Small intestine (tissue), 7 donors: ENCODE measurements around the gene VEZF1. TPM values are rescaled to one million over a fixed set of nuclear protein-coding genes. Genes with fewer than 3 reads are reported as not detected.

Source experiments
- DNase-seq, 2 donors: peaks; one replicate each; pipeline versions ENCODE4 v3.0.0 to v3.0.0-alpha.2; 2013
- FAIRE-seq: peaks from 2 replicates; lab custom pipeline; 2012; peaks lifted over from hg19 to GRCh38; lab: Jason Lieb, UNC
- H3K27ac ChIP-seq, 3 donors: one replicate each; pipeline ENCODE4 v1.5.1; 2013; ENCODE audit warnings: low read length in 2 of 3, mild to moderate bottlenecking in 2 of 3, control low read depth in 1 of 3, inconsistent platforms in 1 of 3, low read depth in 1 of 3, moderate library complexity in 1 of 3
- H3K27me3 ChIP-seq, 3 donors: one replicate each; pipeline ENCODE4 v1.6.1; 2013; ENCODE audit warnings: low read length in 3 of 3, inconsistent platforms in 1 of 3; ENCODE audit not compliant: control insufficient read depth in 3 of 3, insufficient read depth in 3 of 3
- H3K36me3 ChIP-seq, 3 donors: one replicate each; pipeline ENCODE4 v1.6.1; 2013; ENCODE audit warnings: low read length in 3 of 3, inconsistent platforms in 1 of 3, low read depth in 1 of 3, mild to moderate bottlenecking in 1 of 3, moderate library complexity in 1 of 3; ENCODE audit not compliant: control insufficient read depth in 3 of 3, insufficient read depth in 2 of 3
- H3K4me1 ChIP-seq, 3 donors: one replicate each; pipeline ENCODE4 v1.6.1; 2013; ENCODE audit warnings: low read length in 2 of 3, inconsistent platforms in 1 of 3, low read depth in 1 of 3, mild to moderate bottlenecking in 1 of 3, moderate library complexity in 1 of 3; ENCODE audit not compliant: control insufficient read depth in 3 of 3, insufficient read depth in 2 of 3
- H3K4me3 ChIP-seq, 3 donors: one replicate each; pipeline ENCODE4 v1.5.1; 2013; ENCODE audit warnings: low read length in 3 of 3, control low read depth in 1 of 3, inconsistent platforms in 1 of 3, low read depth in 1 of 3, mild to moderate bottlenecking in 1 of 3, moderate library complexity in 1 of 3
- H3K9me3 ChIP-seq, 2 donors: one replicate each; pipeline ENCODE4 v1.6.1; 2013; ENCODE audit warnings: low read depth in 1 of 2, low read length in 1 of 2; ENCODE audit not compliant: control insufficient read depth in 2 of 2, insufficient read depth in 1 of 2
- WGBS, 3 donors: extraction: QIAGEN DNeasy Blood & Tissue Kit; methylation state at CpG; one replicate each; pipeline ENCODE4 v1.1.7; 2013; 5-methylcytosine and 5-hydroxymethylcytosine counted together
- polyA plus RNA-seq, 4 donors: library from polyadenylated mRNA; stranded (reverse) in 3 of 4; unstranded in 1 of 4; fragments of 200-250 nt in 3 of 4; fragments of 120-200 nt in 1 of 4; gene quantifications; one replicate each; pipeline versions ENCODE4 v1.2.1 to v1.2.3, GENCODE V29; 2013
- donor health status: healthy with polysubstance abuse.
- donor health status: control.
- donor health status: control.
- donor health status: Bipolar disorder and iron deficiency.
- donor health status: healthy.

Gene VEZF1
- polyA plus RNA-seq, 4 donors = 11.4 to 42.8 (median 18.7) TPM

DNA sequence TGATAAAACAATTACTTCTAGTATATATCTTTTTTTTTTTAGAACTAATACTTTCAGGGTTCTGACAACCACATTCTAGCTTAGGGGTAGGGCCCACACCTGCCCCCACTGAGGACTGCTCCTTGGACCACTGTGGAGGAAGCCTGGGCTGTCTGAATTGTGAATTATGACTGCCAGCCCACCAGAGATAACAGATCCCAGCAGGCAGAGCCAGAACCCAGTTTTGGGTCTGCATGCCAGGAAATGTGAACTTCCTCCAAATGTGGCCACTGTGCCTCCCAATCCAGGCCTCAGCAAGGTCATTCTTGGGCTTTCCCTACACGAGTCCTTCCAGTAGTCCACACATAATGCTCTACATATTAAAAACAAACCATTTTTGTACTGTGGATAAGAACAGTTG is 15.9 kb downstream of the VEZF1 start:
- DNase-seq (no peak), FAIRE-seq (no peak)
- Histone ChIP-seq H3K36me3 (peaks cover 8 to 23% (median 16%) of the 10 kb centered on the region in 3 donors), H3K4me3 (no peak overlapping the region), H3K27ac (no peak overlapping the region), H3K9me3 (no peaks in the 10 kb centered on the region), H3K4me1 (peaks cover 0 to 8% (median 0%) of the 10 kb centered on the region in 3 donors), H3K27me3 (no peaks in the 10 kb centered on the region)
- WGBS, 3 donors = 56 to 85% (median 72%) methylated on average over 1 of the region's 1 CpG

- peaks cover 6 to 20% (median 16%) of the 10 kb centered on the region in 3 donors for H3K36me3 ChIP-seq
- no peaks in the 10 kb centered on the region for H3K27me3 ChIP-seq
- H3K27ac ChIP-seq = no peak overlapping the region
- peaks cover 0 to 8% (median 0%) of the 10 kb centered on the region in 3 donors for H3K4me1 ChIP-seq
- no peaks in the 10 kb centered on the region for H3K9me3 ChIP-seq
- DNase-seq (no peak), FAIRE-seq (no peak)
- H3K4me3 ChIP-seq = no peak overlapping the region
- WGBS, 3 donors = 59 to 74% (median 69%) methylated on average over 10 of the region's 10 CpGs
Observed at GRCh38 chr17:57971572-57971971, 16.5 kb downstream of the VEZF1 start.

DNA sequence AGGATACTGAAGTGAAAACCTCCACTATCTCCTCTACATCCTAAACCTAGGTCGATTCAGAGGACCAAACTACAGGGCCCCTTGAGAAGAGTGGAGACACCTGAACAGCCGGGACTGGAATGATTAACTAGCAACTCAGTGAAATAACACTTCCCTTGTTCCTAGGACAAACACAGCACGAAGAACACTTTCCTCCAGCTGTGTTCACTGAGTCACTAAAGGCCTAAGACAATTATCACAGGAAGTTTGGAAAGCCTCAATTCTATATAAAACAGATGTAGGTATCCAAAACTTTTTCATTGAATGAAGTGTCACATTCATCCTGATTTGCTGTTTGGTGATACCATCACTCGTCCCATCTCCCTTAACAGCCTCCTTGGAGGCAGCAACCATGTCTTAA is 17.3 kb downstream of the VEZF1 start:
- 42 to 49% (median 48%) methylated on average over 4 of the region's 4 CpGs for WGBS, 3 donors
- Histone ChIP-seq H3K4me3 (no peak overlapping the region), H3K27me3 (no peaks in the 10 kb centered on the region), H3K4me1 (peaks cover 0 to 8% (median 0%) of the 10 kb centered on the region in 3 donors), H3K36me3 (peaks cover 4 to 18% (median 15%) of the 10 kb centered on the region in 3 donors), H3K27ac (no peak overlapping the region), H3K9me3 (no peaks in the 10 kb centered on the region)
- FAIRE-seq (no peak), DNase-seq (no peak)

- Histone ChIP-seq H3K27ac (no peak overlapping the region), H3K9me3 (no peaks in the 10 kb centered on the region), H3K4me1 (no peaks in the 10 kb centered on the region), H3K36me3 (peaks cover 0 to 9% (median 4%) of the 10 kb centered on the region in 3 donors), H3K4me3 (no peak overlapping the region), H3K27me3 (no peaks in the 10 kb centered on the region)
- WGBS, 3 donors = 38 to 55% (median 51%) methylated on average over 1 of the region's 1 CpG
- no peak for FAIRE-seq
- DNase-seq = no peak
Observed at GRCh38 chr17:57968456-57968855, 19.6 kb downstream of the VEZF1 start.

DNA sequence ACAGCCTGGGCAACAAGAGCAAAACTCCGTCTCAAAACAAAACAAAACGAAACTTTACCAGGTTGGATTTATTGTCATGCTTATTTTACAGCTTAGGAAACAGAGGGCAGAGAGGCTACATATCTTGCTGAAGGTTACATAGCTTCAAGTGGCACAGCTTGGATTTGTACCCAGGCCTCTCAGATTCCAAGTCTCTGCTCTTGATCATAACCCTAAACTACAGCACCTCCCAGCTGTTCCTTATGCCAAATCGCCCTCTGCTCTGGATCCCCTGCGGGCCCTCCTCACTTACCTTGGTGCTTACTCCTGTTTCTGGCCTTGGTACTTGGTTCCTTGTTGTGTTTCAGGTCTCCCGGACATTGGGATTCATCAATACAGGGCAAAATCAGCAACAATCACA is 21.2 kb downstream of the VEZF1 start:
- Histone ChIP-seq H3K4me3 (no peak overlapping the region), H3K27me3 (no peaks in the 10 kb centered on the region), H3K36me3 (peaks cover 0 to 5% (median 0%) of the 10 kb centered on the region in 3 donors), H3K27ac (no peak overlapping the region), H3K4me1 (no peaks in the 10 kb centered on the region), H3K9me3 (no peaks in the 10 kb centered on the region)
- 86 to 89% (median 87%) methylated on average over 5 of the region's 5 CpGs for WGBS, 3 donors
- no peak for DNase-seq
- no peak for FAIRE-seq

- no peaks in the 10 kb centered on the region for H3K27me3 ChIP-seq
- no peaks in the 10 kb centered on the region for H3K4me1 ChIP-seq
- H3K27ac ChIP-seq = no peak overlapping the region
- DNase-seq (no peak), FAIRE-seq (no peak)
- 86 to 93% (median 91%) methylated on average over 5 of the region's 5 CpGs for WGBS, 3 donors
- no peaks in the 10 kb centered on the region for H3K9me3 ChIP-seq
- no peak overlapping the region for H3K4me3 ChIP-seq
- H3K36me3 ChIP-seq = no peaks in the 10 kb centered on the region
Observed at GRCh38 chr17:57966246-57966645, 21.8 kb downstream of the VEZF1 start.

DNA sequence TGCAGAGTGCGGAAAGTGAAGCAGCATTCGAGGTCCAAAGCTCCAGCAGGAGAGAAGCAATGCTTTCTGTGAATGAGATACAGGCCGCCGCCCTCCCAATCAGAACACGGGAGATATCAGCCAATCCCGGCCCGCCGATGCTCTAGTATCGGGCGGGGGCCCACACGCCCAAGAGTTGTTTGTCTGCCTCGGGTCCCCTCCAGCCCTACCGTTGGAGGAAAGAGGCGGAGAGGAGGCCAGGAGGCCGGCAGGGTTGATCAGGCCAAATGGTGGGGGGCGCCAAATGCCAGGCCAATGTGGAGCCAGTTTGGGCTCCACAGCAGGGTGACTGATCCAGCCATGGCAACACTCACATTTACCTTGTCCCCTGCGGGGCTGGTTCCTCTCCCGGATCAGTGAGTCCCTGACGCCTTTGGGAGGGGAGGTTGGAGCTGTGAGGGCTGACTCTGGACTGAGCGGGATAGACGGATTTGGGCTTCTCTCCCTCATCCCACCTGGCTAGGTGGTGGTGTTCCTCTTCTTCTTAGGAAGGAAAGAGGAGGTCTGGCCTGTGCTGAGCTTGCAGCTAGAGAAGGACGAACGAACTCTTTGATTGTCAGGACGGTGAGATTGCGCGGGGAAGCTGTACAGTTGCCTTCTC is 22.4 kb downstream of the VEZF1 start:
- no peak overlapping the region for H3K27ac ChIP-seq
- DNase-seq (no peak), FAIRE-seq (no peak)
- no peaks in the 10 kb centered on the region for H3K9me3 ChIP-seq
- WGBS, 3 donors = 86 to 88% (median 87%) methylated on average over 23 to 26 of the region's 26 CpGs
- H3K36me3 ChIP-seq = no peaks in the 10 kb centered on the region
- no peaks in the 10 kb centered on the region for H3K27me3 ChIP-seq
- H3K4me3 ChIP-seq = no peak overlapping the region
- no peaks in the 10 kb centered on the region for H3K4me1 ChIP-seq

GRCh38 chr17:57963149-57963511 is 24.9 kb downstream of the VEZF1 start:
- H3K9me3 ChIP-seq = no peaks in the 10 kb centered on the region
- DNase-seq (no peak), FAIRE-seq (no peak)
- no peaks in the 10 kb centered on the region for H3K36me3 ChIP-seq
- H3K27ac ChIP-seq = no peak overlapping the region
- no peaks in the 10 kb centered on the region for H3K27me3 ChIP-seq
- 93 to 94% (median 94%) methylated on average over 6 of the region's 6 CpGs for WGBS, 3 donors
- no peaks in the 10 kb centered on the region for H3K4me1 ChIP-seq
- no peak overlapping the region for H3K4me3 ChIP-seq
